ENCODE results near the gene DBNDD1. TPM values are rescaled to one million over a fixed set of nuclear protein-coding genes. Genes with fewer than 3 reads are reported as not detected.

The DBNDD1 gene
- total RNA-seq, 2 experiments from 2014 or later, result 0.81 to 0.94 TPM

GRCh38 chr16:90032674-90033331 lies 13.5 kb upstream of the DBNDD1 start:
- H3K9me3 Mint-ChIP-seq, result peaks cover 9% of the 10 kb centered on the region
- no peaks in the 10 kb centered on the region for H3K27me3 Mint-ChIP-seq
- intact Hi-C loops (cut with micrococcal nuclease), result no loop called here
- POLR2A ChIA-PET, result no interaction called here
- no peaks in the 10 kb centered on the region for H3K4me1 Mint-ChIP-seq (ENCODE audit: low read depth)
- H3K36me3 Mint-ChIP-seq, result peaks cover 21% of the 10 kb centered on the region
- no peak overlapping the region for H3K4me3 Mint-ChIP-seq
- CTCF ChIA-PET, result no interaction called here
- H3K27ac Mint-ChIP-seq, result no peak overlapping the region
- no peak for DNase-seq

- H3K4me1 Mint-ChIP-seq (ENCODE audit: low read depth), result no peaks in the 10 kb centered on the region
- CTCF ChIA-PET, result no interaction called here
- DNase-seq, result no peak
- POLR2A ChIA-PET, result no interaction called here
- peak overlapping the region; percentile 70 for H3K27ac Mint-ChIP-seq
- intact Hi-C loops (cut with micrococcal nuclease), result no loop called here
- peaks cover 20% of the 10 kb centered on the region for H3K36me3 Mint-ChIP-seq
- H3K4me3 Mint-ChIP-seq, result no peak overlapping the region
- no peaks in the 10 kb centered on the region for H3K27me3 Mint-ChIP-seq
- H3K9me3 Mint-ChIP-seq, result peaks cover 9% of the 10 kb centered on the region
Measured at GRCh38 chr16:90031931-90032673, 12.8 kb upstream of the DBNDD1 start.

DNA sequence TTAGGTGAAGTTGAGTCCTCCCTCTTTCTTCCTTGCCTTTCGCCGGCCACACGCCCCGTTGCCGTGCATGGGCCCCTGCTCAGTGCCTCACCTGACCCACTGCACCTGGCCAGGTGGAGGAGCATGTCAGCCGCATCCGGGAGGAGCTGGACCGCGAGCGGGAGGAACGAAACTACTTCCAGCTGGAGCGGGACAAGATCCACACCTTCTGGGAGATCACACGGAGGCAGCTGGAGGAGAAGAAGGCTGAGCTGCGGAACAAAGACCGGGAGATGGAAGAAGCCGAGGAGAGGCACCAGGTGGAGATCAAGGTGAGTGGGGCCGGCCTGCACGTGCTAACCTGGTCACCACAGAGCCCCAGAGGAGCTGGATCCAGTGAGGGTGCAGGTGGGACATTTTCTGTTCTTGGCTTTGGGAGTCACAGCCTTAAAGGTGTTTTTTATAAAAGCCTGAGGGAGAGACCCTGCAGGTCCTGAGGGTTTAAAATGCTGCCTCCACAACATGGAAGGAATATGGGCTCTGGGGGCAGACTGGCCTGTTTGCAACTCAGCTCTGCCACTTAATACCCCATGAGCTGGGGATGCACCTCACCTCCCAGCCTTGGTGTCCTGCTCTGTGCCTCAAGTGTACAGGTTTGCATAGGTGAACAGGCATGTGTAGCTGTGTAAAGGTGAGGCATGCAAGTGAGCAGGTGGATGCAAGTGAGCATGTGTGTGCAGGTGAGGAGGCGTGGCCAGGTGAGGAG lies 12.1 kb upstream of the DBNDD1 start:
- H3K4me3 Mint-ChIP-seq, result no peak overlapping the region
- H3K4me1 Mint-ChIP-seq (ENCODE audit: low read depth), result peaks cover 1% of the 10 kb centered on the region
- POLR2A ChIA-PET, result no interaction called here
- intact Hi-C loops (cut with micrococcal nuclease), result no loop called here
- H3K27me3 Mint-ChIP-seq, result no peaks in the 10 kb centered on the region
- peaks cover 18% of the 10 kb centered on the region for H3K36me3 Mint-ChIP-seq
- no peak for DNase-seq
- H3K9me3 Mint-ChIP-seq, result peaks cover 9% of the 10 kb centered on the region
- H3K27ac Mint-ChIP-seq, result peak overlapping the region; percentile 70
- CTCF ChIA-PET, result interaction anchor here (1.2 kb wide), 1 partner anchor 11 kb away, joined by 3 read pairs; no protein-coding TSS in a partner anchor

GRCh38 chr16:90028985-90029384 lies 9.7 kb upstream of the DBNDD1 start:
- Mint-ChIP-seq H3K36me3 (peaks cover 16% of the 10 kb centered on the region), H3K4me1 (ENCODE audit: low read depth) (peaks cover 7% of the 10 kb centered on the region), H3K4me3 (no peak overlapping the region), H3K27ac (no peak overlapping the region), H3K9me3 (peaks cover 9% of the 10 kb centered on the region), H3K27me3 (no peaks in the 10 kb centered on the region)
- ChIA-PET POLR2A (interaction anchor here (0.8 kb wide), 1 partner anchor 23 kb away, joined by 4 read pairs; no protein-coding TSS in a partner anchor), CTCF (no interaction called here)
- intact Hi-C loops (cut with micrococcal nuclease), result no loop called here
- DNase-seq, result no peak

GRCh38 chr16:90027611-90028010 lies 8.4 kb upstream of the DBNDD1 start:
- DNase-seq, result no peak
- Mint-ChIP-seq H3K36me3 (peaks cover 12% of the 10 kb centered on the region), H3K27ac (no peak overlapping the region), H3K4me1 (ENCODE audit: low read depth) (peaks cover 7% of the 10 kb centered on the region), H3K4me3 (no peak overlapping the region), H3K27me3 (no peaks in the 10 kb centered on the region), H3K9me3 (peaks cover 9% of the 10 kb centered on the region)
- CTCF ChIA-PET, result no interaction called here
- POLR2A ChIA-PET, result no interaction called here
- intact Hi-C loops (cut with micrococcal nuclease), result no loop called here

DNA sequence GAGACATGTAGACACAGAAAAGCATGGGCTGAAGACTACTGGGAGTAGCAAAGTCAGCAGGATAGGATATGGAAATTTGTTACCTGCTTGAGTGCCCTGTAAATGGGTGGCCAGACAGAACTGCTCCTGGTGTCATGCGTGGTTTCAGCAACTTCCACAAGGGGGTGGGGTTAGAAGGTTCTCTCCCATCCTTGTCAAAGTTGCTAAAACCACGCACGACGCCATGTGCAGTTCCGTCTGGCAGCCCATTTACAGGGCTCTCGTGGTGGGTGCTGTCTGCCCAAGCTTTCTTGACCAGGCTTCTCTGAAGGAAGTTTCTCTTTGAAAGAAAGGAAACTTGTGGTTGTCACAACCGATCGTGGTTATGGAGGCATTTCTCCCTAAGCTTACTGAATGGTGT lies 6.9 kb upstream of the DBNDD1 start:
- Mint-ChIP-seq H3K36me3 (no peaks in the 10 kb centered on the region), H3K9me3 (no peaks in the 10 kb centered on the region), H3K27me3 (no peaks in the 10 kb centered on the region), H3K4me1 (ENCODE audit: low read depth) (peaks cover 15% of the 10 kb centered on the region), H3K4me3 (no peak overlapping the region), H3K27ac (no peak overlapping the region)
- ChIA-PET POLR2A (no interaction called here), CTCF (interaction anchor here (0.9 kb wide), 1 partner anchor 52 kb away, joined by 3 read pairs; no protein-coding TSS in a partner anchor)
- intact Hi-C loops (cut with micrococcal nuclease), result no loop called here
- no peak for DNase-seq

DNA sequence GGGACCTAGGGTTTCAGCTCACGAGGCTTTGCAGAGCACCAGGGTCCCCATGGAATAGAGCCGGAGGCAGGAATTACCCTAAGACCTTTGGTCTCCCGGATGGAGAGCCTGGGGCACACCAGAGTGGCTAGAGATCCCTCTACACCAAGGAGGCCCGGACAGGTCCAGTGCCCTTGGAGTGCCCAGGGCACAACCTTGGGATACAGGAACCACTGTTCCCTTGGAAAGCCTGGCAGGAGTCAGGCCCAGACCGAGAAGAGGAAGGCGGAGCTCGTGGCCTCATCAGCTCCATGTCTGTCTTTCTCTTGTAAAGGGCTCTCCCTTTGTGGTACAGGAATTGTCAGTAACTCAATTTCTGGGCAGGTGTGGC lies 3.8 kb upstream of the DBNDD1 start:
- no peaks in the 10 kb centered on the region for H3K36me3 Mint-ChIP-seq
- POLR2A ChIA-PET, result no interaction called here
- H3K27ac Mint-ChIP-seq, result no peak overlapping the region
- H3K9me3 Mint-ChIP-seq, result no peaks in the 10 kb centered on the region
- H3K4me1 Mint-ChIP-seq (ENCODE audit: low read depth), result peaks cover 21% of the 10 kb centered on the region
- intact Hi-C loops (cut with micrococcal nuclease), result no loop called here
- peak overlapping the region; percentile 67 for H3K4me3 Mint-ChIP-seq
- H3K27me3 Mint-ChIP-seq, result peaks cover 8% of the 10 kb centered on the region
- CTCF ChIA-PET, result interaction anchor here (1.1 kb wide), 1 partner anchor 59 kb away, joined by 4 read pairs; no protein-coding TSS in a partner anchor
- DNase-seq, result no peak

DNA sequence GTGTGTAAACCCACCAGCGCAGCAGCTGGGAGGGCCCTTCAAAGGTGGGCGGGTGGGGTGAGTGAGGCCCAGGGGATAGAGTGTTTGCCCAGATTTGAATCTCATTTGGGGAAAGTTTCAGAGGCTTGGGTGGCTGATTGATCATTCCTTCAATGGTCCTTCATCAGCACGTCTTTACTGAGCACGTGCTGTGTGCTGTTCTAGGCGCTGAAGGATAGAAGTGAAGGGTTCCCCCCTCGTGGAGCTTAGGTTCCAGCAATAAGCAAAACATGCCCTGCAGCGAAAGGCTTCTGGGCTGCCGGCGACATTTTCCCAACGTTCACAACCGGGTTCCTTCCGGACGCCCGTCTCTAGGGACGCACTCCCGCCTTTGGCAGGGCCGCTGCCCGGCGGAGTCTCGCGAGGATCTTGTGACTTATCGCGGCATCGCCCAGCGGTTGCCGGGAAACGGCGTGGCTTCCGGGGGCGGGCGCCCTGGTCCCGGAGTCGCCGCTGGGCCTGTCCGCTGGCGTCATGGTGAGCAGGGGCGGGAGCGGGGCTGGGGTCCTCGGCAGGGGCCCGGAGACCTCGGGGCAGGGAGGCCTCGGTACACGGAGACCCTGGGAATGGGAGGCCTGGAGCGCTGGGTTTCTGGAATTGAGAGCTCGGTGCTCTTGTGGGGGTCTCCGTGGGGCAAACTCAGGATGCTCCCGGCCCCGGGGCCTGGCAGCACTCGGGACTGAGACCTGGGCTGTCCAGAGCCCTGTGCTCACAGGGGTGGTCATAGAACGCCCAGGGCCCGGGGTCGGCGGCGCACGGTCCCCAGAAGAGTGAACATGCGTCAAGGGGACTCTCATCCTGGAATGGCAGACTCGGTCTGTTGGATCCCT lies 3.2 kb upstream of the DBNDD1 start:
- ChIA-PET CTCF (interaction anchor here (1.0 to 1.1 kb wide), 2 partner anchors 59 to 317 kb away, joined by 3 to 4 read pairs; no protein-coding TSS in a partner anchor), POLR2A (no interaction called here)
- intact Hi-C loops (cut with micrococcal nuclease), result no loop called here

GRCh38 chr16:90020838-90021382 lies 1.7 kb upstream of the DBNDD1 start:
- POLR2A ChIA-PET, result interaction anchor here (1.3 kb wide), 1 partner anchor 9 kb away, joined by 3 read pairs; no protein-coding TSS in a partner anchor
- no peaks in the 10 kb centered on the region for H3K9me3 Mint-ChIP-seq
- no peak overlapping the region for H3K4me3 Mint-ChIP-seq
- intact Hi-C loops (cut with micrococcal nuclease), result no loop called here
- H3K27ac Mint-ChIP-seq, result no peak overlapping the region
- CTCF ChIA-PET, result interaction anchor here (0.8 to 1.5 kb wide), 5 partner anchors 10 to 315 kb away, joined by 3 to 5 read pairs (median 3); partner anchors contain the start of gene MC1R
- no peaks in the 10 kb centered on the region for H3K36me3 Mint-ChIP-seq
- no peak for DNase-seq
- peaks cover 8% of the 10 kb centered on the region for H3K27me3 Mint-ChIP-seq
- peaks cover 15% of the 10 kb centered on the region for H3K4me1 Mint-ChIP-seq (ENCODE audit: low read depth)

More for the DNA sequence above, 3.2 kb upstream of the DBNDD1 start:
- H3K4me3 Mint-ChIP-seq, result peak overlapping the region; percentile 67
- H3K9me3 Mint-ChIP-seq, result no peaks in the 10 kb centered on the region
- H3K4me1 Mint-ChIP-seq (ENCODE audit: low read depth), result peaks cover 21% of the 10 kb centered on the region
- H3K27ac Mint-ChIP-seq, result no peak overlapping the region
- H3K27me3 Mint-ChIP-seq, result peaks cover 8% of the 10 kb centered on the region
- H3K36me3 Mint-ChIP-seq, result no peaks in the 10 kb centered on the region
- peak; percentile 92 for DNase-seq

DNA sequence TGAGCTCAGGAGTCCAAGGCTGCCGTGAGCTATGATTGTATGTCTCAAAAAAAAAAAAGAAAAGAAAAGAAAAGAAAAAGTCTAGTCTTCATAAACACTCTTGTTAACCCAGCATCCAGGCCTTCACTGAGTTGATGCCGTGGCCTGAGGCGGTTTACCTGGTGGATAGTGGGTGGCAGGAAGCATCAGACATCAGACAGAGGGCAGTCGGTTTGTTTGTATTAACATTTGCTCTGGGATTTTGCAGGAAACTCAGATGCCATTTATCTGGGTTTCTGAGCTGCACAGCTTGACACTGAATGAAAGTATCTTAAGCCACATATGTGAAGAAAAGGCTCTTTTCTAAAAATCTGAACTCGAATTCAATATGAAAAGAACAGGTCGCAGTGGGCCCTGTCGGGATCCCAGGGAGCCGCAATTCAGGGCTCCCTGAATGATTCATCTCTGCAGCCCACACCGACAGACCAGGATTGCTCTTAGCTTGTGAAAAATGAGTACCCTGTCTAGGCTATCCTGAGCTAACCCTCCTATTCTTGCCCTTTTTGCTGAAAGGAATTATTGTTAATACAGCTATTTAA lies 1.1 kb upstream of the DBNDD1 start:
- intact Hi-C loops (cut with micrococcal nuclease), result no loop called here
- peak overlapping the region; percentile 54 for H3K4me3 Mint-ChIP-seq
- peaks cover 14% of the 10 kb centered on the region for H3K4me1 Mint-ChIP-seq (ENCODE audit: low read depth)
- ChIA-PET CTCF (interaction anchor here (0.8 to 1.5 kb wide), 6 partner anchors 9 to 314 kb away, joined by 3 to 5 read pairs (median 3); partner anchors contain the start of gene MC1R), POLR2A (interaction anchor here (1.3 kb wide), 1 partner anchor 9 kb away, joined by 3 read pairs; no protein-coding TSS in a partner anchor)
- no peaks in the 10 kb centered on the region for H3K9me3 Mint-ChIP-seq
- H3K27ac Mint-ChIP-seq, result no peak overlapping the region
- DNase-seq, result no peak
- H3K36me3 Mint-ChIP-seq, result no peaks in the 10 kb centered on the region
- peaks cover 10% of the 10 kb centered on the region for H3K27me3 Mint-ChIP-seq
